Renal cortex interstitium (tissue), 11 donors: ENCODE measurements around the gene UBE2C. TPM values are rescaled to one million over a fixed set of nuclear protein-coding genes. Genes with fewer than 3 reads are reported as not detected.
"Not testable (repeated sequence)": the region's sequence is repeated elsewhere in the genome, so short reads cannot be mapped to it uniquely, and the experiment has no call there.

Experiments used
- DNase-seq, 11 donors: peaks; one replicate each; pipeline ENCODE4 v3.0.0-alpha.2; 2013; ENCODE audit warnings: low read depth in 9 of 11, low spot score in 4 of 11; ENCODE audit errors: extremely low read depth in 1 of 11
- polyA plus RNA-seq, 3 donors: library from polyadenylated mRNA; unstranded; fragments of 120-200 nt; gene quantifications; one replicate each; pipeline ENCODE4 v1.2.1, GENCODE V29; 2013; ENCODE audit not compliant: insufficient read length in 3 of 3

Gene UBE2C
- polyA plus RNA-seq, 3 donors = 49.3 to 84.3 (median 74.4) TPM

DNA sequence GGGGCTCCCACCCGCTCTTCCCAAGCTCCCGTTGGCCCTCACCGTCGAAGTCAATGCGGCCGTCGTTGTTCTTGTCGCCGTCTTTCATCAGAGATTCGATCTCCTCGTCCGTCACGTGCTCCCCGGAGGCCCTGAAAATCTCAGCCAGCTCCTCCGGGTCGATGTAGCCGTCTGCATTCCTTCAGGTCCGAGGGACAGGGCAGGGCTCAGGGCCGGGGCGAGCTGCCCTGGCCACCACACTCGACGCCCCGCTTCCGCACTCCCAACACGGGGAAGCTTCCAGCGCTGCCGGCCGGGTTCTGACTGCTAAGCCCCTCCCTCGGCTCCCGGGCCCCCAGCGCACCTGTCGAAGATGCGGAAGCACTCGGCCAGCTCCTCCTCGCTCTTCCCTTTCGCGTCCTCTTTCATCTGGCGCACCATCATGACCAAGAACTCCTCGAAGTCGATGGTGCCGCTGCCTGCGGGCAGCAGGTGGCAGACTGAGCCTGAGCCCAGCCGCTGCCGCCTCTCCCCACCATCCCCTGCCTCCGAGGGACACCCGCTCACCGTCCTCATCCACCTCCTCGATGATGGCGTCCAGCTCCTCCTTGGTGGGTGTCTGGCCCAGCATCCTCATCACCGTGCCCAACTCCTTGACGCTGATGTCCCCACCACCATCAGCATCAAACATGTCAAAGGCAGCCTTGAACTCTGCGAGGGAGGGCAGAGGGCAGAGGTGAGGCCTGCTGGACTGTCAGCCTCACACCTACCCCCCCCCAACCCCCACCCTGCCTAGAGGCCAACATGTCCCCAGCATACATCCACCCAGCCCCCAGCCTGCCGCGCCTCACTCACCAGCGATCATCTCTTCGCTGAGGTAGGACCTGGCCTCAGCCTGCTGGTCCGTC lies 11.7 kb downstream of the UBE2C start:
- DNase-seq = no peak

DNA sequence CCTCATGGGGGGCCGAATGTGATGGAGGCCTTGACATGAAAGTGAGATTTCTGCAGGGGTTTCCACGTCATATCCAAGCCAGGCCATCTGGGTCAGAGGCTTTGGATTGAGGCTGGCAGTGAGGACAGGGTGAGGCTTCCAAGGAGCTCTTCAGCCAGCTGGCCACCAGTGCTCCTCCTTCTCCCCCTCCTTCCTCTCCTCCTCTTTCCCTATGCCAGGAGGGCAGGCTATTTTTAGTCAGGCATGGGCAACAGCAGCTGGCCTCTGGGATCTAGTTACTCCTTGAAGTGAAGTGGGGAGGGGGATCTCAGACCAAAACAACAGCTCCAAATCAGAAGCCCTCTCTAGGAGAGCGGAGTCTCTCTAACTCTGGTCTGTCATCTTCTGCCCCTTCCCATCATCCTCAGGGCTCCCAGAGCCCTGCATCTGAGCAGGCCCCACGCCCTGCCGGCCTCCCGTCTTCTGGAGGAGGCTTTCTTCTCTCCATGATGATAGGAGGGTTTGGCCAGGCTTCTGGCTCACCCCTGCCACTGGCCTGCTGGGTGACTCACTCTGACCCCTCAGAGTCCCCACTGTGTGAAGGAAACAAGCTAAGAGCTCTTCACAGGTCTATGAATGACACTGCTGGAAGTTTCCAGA lies 14.1 kb downstream of the UBE2C start:
- DNase-seq = no peak

DNA sequence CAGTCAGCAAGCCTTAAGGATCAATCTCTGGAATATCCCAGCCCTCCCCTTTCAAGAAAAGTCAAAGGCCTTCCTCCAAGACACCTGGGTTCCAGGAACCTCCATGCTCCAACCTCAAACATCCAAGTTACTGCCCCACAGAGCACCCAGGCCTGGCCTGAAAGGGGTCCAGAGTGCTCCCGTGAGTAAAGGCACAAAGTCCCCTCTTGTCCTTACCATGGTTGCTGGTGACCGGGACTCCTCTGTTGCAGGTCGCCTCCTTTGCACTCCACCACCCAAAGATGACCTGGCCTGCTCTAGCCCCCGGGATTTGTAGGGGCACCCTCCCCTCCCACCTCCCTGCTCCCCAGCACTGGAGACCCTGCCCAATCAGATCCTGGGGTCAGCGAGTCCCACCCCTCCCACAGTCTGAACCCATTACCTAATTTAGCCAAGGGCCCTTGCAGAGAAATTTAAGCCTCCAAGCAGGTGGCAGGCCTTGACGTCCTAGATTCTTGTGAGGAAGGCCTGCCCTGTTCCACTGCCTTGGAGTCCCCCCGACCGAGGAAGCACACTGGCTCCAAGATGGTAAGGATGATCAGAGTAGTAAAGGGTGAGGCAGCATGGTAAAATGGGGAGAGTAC lies 14.7 kb downstream of the UBE2C start, which contains the start of gene TNNC2:
TSS of gene TNNC2 (minus strand) at position 283 of the 623 bp plus-strand sequence. CDS start at position 219, 64 bp downstream.
- DNase-seq = no peak

DNA sequence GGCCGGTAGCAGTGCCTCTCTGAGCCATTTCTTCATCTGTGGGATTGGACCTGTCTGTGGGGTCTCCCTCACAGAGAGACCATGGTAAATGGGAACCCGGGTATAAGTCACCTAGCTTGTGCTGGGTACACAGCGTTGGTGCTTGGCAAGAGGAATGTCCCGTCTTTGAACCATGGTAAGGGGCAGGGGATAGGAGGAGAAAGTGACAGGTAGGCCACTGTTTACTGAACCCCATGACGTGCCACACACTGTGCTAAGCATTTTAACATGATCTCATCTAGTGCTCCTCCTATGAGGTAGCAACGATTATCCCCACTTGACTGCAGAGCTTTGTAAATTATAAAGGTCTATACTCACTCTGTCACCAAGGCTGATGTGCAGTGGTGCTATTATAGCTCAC lies 15.3 kb downstream of the UBE2C start:
- DNase-seq = no peak

DNA sequence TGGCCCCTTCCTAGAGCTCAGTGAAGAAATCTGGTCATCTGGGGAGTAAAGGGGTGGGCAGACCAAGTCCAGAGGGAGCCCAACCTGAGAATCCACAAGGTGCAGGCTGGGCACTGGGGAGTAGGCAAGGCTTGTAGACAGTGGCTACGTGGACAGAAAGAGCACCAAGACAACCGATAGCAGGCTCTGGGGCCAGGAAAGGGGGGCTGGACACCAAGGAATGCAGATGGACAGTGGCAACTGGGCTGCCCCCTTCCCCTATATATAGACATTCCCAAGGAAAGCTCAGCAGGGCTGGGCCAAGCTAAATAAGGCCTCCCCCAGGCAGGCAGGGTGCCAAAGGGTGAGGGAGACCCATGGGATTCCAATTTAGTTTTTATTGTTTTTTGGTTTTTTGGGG lies 16.1 kb downstream of the UBE2C start:
- no peak for DNase-seq

DNA sequence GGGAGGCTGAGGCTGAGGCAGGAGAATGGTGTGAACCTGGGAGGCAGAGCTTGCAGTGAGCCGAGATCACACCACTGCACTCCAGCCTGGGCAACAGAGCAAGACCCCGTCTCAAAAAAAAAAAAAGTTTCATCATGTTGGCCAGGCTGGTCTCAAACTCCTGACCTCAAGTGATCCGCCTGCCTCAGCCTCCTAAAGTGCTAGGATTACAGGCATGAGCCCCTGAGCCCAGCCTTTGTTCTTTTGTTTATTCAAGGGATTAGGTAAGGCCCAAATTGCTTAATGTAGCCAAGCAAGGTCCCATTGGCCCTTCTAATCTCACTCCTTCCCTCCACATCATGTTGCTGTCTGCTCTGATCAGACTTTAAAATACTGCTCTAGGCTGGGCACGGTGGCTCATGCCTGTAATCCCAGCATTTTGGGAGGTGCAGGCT lies 17.2 kb downstream of the UBE2C start:
- DNase-seq = not testable (repeated sequence)

DNA sequence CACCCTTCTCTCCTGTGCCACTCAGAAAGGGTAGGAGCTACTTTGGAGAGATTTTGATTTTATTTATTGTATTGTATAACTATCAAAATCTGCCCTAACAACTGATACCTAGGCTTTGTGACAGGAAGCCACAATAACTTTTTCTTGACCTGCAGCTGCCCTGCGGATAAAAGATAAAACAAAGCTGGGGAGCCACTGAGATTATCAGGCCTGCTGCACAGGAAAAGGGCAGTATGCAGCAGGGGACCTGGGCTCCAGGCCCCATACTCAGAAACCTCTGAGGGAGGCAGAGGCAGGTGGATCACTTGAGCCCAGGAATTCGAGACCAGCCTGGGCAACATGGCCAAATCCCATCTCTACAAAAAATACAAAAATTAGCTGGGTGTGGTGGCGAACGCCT lies 20.2 kb downstream of the UBE2C start:
- DNase-seq = no peak

DNA sequence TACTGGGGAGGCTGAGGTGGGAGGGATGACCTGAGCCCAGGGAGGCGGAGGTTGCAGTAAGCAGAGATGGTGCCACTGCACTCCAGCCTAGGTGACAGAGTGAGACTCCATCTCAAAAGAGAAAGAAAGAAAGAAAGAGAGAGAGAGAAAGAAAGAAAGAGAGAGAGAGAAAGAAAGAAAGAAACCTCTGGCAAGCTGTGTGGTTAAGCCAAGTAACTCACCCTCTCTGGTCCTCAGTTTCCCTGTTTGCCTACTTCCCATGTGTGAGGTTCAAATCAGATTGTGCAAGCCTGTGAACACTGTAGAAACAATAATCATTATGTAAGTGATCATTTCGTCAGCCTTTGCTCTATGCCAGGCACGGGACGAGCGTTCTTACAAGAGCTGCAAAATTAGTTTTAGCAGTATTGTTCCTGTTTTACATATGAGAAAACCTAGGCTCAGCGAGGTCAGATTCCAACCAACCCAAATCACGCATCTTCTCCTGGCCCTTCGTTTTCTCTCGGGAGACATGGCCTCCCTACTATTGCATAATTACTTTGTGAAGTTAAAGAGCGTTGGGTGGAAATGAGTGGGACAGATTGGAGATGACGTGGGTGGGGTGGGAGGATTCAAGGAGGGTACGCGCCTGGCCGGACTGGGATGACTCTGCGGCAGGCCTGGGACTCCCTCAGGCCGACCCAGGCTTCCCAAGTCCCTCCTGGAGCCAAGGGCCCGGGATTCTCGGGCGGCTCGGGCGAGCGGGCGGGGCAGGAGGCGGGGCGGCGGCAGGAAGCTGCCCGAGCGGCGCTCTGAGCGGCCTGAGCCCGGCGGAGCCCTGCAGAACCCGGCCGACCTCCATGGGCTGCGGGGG lies 20.8 kb downstream of the UBE2C start, which contains the start of gene SNX21:
TSS of gene SNX21 (plus strand) at position 770 of the 853 bp plus-strand sequence. CDS start 121 bp downstream, outside the sequence.
- DNase-seq = peak in 8 of 11 donors; percentile 50 to 80 (median 72)

DNA sequence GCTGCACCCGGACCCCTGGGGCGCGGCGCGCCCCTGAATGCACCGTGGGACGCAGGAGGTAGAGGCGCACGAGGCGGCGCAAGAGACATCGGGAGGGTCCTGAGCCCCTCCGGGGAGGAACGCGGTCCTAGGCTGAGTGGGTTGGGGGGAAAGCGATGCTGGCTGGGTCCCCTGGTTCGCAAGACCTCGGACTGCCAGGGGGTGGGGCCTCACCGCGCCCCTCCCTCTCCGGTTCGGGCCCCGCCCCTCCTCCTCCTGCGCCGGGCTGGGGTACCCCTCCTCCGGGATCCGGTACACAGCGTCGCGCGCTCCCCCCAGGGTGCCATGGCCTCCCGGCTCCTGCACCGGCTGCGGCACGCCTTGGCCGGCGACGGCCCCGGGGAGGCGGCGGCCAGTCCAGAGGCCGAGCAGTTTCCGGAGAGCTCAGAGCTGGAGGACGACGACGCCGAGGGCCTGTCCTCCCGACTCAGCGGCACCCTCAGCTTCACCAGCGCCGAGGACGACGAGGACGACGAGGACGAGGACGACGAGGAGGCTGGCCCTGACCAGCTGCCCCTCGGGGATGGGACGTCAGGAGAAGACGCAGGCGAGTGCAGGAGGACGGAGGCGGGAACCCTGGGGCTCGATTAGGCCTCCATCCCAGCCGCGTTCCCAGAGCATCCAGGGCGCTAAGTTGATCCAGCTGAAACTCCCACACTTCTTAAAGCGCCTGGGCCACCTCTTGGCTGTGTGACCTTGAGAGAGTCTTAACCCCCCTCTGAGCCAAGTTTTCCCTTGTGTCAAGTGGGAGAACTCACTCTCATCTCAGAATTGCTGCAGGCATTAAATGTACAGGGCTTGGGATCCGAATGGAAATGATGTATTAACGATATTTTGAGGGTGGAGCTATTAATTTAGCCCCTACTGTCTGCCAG lies 21.7 kb downstream of the UBE2C start:
- DNase-seq = peak in 4 of 11 donors; percentile 57 to 73 (median 70)

DNA sequence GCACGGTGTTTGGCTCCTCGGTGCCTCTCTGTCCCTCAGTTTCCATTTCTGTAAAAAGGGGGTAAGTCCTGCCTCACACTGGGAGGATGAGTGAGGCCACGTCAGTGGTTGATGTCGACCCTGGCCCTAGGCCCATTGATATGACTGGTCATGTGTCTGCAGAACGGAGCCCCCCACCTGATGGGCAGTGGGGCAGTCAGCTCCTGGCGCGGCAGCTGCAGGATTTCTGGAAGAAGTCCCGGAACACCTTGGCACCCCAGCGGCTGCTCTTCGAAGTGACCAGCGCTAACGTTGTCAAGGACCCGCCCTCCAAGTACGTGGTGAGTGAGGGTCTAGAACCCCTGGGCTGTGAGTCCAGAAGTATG lies 22.3 kb downstream of the UBE2C start:
- DNase-seq = no peak

DNA sequence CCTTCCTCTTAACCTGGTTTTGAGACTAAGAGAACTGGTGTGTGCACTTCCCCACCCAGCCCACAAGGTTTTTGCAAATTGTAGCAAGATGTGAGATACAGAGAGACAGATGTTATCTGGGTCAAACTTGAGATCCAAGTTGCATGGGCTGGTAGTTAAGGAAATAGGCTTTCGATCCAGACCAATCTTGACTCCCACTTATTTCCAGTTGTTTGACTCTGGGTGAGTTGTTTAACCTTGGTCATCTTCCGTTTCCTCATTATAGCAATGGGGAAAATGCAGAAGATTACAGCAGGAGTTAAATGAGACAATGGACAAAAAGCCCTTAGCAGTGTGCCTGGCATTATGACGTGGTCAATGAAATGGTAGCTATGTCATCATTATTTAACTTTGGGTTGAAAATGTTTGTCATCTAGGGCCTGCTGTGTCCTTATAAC lies 22.9 kb downstream of the UBE2C start:
- no peak for DNase-seq

DNA sequence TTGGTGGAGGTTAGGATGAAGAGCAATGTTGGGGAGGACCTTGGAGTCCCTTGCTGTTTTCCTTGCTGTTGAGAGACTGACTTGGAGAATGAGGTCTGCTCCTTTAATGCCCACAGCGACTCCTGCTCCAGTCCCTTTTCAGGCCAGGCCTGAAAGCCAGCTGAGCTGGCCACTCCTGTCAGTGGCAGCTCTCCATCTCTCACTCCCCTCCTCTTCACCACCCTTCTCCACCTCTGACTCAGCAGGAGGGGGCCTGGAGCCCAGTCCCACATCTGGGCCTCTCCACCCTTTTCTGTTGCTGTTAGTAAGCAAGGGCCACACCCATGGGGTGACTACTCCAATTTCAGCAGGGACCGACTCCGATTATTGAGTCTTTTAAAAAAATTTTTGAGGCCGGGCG lies 23.4 kb downstream of the UBE2C start:
- no peak for DNase-seq

DNA sequence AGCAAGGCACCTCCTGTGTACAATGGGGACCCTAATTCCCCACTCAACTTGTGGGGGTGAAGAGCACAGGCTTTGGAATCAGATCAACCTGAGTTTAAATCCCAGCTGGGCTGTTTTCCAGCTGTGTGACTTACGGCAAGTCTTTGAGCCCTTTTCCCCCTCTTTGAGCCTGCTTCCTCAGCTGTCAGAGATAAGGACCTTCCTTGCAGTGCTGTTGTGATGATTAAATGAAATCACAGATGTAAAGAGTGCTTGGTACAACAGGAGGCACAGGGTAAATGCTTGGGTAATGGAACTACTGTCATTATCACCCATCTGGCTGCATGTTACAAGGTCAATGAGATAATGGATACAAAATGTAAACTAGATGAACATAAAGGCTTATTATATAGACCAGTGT lies 24.4 kb downstream of the UBE2C start:
- no peak for DNase-seq

DNA sequence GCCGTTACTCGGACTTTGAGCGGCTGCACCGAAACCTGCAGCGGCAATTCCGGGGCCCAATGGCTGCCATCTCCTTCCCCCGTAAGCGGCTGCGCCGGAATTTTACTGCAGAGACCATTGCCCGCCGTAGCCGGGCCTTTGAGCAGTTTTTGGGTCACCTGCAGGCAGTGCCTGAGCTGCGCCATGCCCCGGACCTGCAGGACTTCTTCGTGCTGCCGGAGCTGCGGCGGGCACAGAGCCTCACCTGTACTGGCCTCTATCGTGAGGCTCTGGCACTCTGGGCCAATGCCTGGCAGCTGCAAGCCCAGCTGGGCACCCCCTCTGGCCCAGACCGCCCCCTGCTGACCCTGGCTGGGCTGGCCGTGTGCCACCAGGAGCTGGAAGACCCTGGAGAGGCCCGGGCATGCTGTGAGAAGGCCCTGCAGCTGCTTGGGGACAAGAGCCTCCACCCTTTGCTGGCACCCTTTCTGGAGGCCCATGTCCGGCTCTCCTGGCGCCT lies 28.3 kb downstream of the UBE2C start:
- DNase-seq = no peak

DNA sequence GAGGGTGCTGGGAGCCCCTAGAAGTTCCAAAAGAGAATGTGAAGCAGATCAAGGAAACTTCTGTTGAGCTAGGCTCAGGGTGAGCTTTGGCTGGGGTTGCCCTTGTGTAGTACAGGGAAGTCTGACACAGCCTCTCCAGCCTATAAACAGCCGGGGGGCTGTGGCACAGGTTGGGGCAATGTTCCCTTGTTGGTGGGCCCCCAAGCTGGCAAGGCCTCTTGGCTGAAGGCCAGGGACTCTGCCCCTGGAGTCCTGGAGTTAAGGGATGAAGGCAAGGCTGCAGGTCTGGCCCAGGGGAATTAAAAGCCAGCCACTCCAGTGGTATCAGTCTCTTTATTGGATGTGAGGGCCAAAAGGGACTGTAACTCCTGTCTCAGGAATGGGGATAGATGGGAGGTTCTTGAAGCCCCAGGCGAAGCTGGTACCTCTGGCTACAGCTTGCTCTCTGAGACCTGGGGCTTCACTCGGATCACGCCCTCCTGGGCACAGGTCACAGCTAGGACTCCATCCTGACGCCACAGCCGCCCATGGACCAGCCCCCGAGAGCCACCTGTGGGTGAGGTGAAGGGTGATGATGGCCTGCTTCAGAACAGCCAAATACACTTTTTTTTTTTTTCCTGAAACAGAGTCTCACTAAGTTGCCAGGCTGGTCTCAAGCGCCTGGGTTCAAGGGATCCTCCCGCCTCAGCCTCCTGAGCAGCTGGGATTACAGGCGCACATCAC lies 29.1 kb downstream of the UBE2C start:
- no peak for DNase-seq

DNA sequence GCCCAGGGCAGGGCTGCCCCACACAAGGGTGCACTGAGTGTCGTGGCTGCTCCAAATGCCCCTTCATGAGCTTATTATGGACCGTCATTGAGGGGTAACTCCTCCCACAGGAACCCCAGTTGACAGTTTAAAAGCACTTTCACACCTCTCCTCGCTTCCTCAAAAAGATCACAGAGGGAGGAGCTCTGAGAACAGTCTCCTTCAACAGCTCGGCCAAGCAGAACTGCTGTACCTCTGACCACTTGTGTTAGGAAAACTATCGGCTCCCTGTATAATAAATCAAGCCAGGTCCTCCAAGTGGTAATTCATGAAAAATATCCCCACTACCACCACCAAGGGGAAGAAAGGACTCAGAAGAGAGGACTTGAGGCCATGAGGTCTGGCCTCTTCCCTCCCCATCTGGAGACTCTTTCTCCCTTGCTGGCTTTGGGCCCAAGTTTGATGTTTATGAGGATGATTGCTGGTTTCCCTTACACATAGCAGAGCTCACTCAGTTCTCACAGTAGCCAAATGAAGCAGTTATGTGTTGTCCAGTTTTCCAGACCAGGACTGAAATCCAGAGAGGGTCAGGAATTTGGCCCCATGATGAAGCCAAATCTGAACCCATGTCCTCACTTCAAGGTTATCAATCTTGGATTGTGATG lies 29.8 kb downstream of the UBE2C start:
- no peak for DNase-seq

DNA sequence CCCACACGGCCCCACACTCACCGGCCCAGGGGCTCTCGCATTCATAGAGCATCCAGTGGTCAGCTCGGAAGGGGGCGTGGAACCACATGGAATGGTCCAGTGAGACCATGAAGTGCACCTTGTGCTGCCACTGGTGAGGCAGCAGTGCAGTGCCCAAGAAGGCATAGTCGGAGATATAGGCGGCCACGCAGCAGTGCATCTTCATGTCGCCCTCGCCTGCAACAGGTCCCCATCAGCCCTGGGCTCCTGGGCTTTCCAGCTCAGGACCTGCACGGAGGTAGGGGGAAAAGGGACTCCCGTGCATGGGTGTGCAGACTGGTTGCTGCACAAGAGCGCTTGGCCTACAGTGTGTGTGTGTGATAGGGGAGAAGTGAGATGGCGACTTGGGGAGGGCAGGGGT lies 31.1 kb downstream of the UBE2C start:
- no peak for DNase-seq
